OCI-LY3 (cell line): Measurements from ENCODE around the gene GNS.

Source experiments
- H2AFZ ChIP-seq: fragments of 200-600, 300-600 bp; shearing (Covaris generic); 2 replicates; pipeline ENCODE4 v1.6.0; 2014; ENCODE audit warnings: antibody characterized with exemption, low read depth, low read length
- H3K27ac ChIP-seq: fragments of 200-600, 300-600 bp; sonication (generic); 2 replicates; pipeline ENCODE4 v1.5.1; 2014; ENCODE audit warnings: mild to moderate bottlenecking, low read length, moderate library complexity, mixed read lengths
- H3K27me3 ChIP-seq: fragments of 200-600, 300-600 bp; sonication (generic); 2 replicates; pipeline ENCODE4 v1.6.1; 2014; ENCODE audit warnings: low read depth, low read length, mixed read lengths
- H3K36me3 ChIP-seq: fragments of 200-600, 300-600 bp; sonication (generic); replicated peaks from 2 replicates; pipeline ENCODE3; 2014; ENCODE audit warnings: low read depth, low read length, mixed read lengths
- H3K4me1 ChIP-seq: fragments of 300-600, 200-600 bp; sonication (generic); 2 replicates; pipeline ENCODE4 v1.6.1; 2014; ENCODE audit warnings: low read length, mixed read lengths
- H3K4me2 ChIP-seq: fragments of 200-600, 300-600 bp; sonication (generic); 2 replicates; pipeline ENCODE4 v1.6.1; 2014; ENCODE audit warnings: low read length, mixed read lengths
- H3K4me3 ChIP-seq: fragments of 300-600, 200-600 bp; sonication (generic); 2 replicates; pipeline ENCODE4 v1.5.1; 2014; ENCODE audit warnings: antibody characterized with exemption, mild to moderate bottlenecking, low read length, moderate library complexity
- H3K79me2 ChIP-seq: fragments of 300-600, 200-600 bp; shearing (Covaris generic); 2 replicates; pipeline ENCODE4 v1.6.1; 2014; ENCODE audit warnings: mild to moderate bottlenecking, low read length, mixed read lengths
- H3K9ac ChIP-seq: fragments of 300-600, 200-600 bp; shearing (Covaris generic); 2 replicates; pipeline ENCODE4 v1.6.0; 2014; ENCODE audit warnings: mild to moderate bottlenecking, low read length, moderate library complexity
- H3K9me3 ChIP-seq: fragments of 200-600, 300-600 bp; shearing (Covaris generic); 2 replicates; pipeline ENCODE4 v1.6.1; 2014; ENCODE audit warnings: low read length, mixed read lengths; ENCODE audit not compliant: insufficient read depth
- H4K20me1 ChIP-seq: fragments of 200-600, 300-600 bp; sonication (generic); 2 replicates; pipeline ENCODE4 v1.6.1; 2016; ENCODE audit warnings: low read length, mixed read lengths; ENCODE audit not compliant: insufficient read depth
- CTCF ChIP-seq: fragments of 200-600, 300-600 bp; sonication (generic); IDR thresholded peaks from 2 replicates; pipeline ENCODE4 v1.5.1; 2014; ENCODE audit warnings: antibody characterized with exemption, low read length, low read depth
- EZH2phosphoT487 ChIP-seq: fragments of 200-600 bp; shearing (Covaris generic); IDR thresholded peaks from 2 replicates; pipeline ENCODE4 v1.6.1; 2018; ENCODE audit warnings: antibody characterized with exemption, mixed run types, low read depth

The GNS gene

DNA sequence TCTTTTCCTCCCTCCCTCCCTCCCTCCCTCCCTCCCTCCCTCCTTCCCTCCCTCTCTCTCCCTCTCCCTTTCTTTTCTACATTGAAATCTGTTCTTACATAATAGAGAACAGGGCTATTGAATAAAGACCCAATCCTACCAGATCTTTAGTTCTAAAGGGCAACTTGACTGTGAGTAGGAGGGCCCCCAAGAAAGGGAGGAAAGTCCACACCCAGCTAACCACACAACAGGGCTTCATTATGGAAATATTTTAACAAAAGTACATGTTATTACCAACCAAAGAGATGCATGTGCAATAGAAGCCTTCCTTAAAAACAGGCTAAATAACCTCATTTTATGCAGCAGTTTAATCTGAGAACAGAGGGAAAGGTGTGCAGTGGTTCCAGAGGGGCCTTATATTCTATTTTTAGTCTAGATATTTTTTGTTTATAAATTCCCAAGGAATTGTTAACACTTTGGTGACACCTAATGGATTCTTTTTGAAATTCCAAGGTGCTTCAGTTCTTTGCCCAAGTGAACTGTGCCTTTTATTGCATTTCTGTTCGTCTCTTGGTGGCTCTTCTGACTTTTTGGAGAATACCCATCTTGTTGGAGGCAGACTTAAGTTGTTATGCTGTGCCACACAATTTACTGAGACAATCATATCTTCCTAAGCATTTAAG lies 63.0 kb downstream of the GNS start:
- peaks cover 6% of the 10 kb centered on the region for H3K4me1 ChIP-seq
- H3K27ac ChIP-seq = no peak overlapping the region
- TF ChIP-seq CTCF = 0 out of 2 replicates have a peak, but pooled peaks have one; percentile 14
- no peak for TF ChIP-seq EZH2phosphoT487
- no peak overlapping the region for H3K4me3 ChIP-seq
- H3K4me2 ChIP-seq = no peak overlapping the region
- H3K36me3 ChIP-seq = peaks cover 41% of the 10 kb centered on the region
- peaks cover 22% of the 10 kb centered on the region for H3K79me2 ChIP-seq
- H3K27me3 ChIP-seq = no peaks in the 10 kb centered on the region
- no peak overlapping the region for H3K9ac ChIP-seq
- no peaks in the 10 kb centered on the region for H3K9me3 ChIP-seq
- peaks cover 29% of the 10 kb centered on the region for H4K20me1 ChIP-seq
- no peak overlapping the region for H2AFZ ChIP-seq

DNA sequence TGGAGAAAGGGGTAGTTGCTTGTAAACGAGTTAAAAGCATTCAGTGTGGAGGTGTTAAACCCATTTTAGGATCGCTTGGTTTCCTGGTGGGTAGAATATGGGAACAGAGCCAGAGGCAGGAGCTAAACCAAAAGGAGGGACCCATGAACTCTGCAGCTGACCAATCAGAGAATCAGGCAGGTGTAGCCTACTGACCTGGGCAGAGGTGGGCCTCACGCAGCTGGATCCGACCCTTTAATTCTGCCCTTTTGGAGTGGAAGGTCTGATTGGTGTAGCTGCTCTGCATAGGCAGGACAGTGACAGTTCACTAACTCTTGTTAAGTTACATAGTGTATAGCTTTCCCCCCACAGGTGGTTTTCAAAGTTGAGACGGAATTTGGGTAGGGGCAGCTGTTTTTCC lies 63.7 kb downstream of the GNS start:
- peaks cover 6% of the 10 kb centered on the region for H3K4me1 ChIP-seq
- TF ChIP-seq EZH2phosphoT487 (no peak), CTCF (no peak)
- H3K79me2 ChIP-seq = peaks cover 23% of the 10 kb centered on the region
- no peak overlapping the region for H3K27ac ChIP-seq
- H3K4me2 ChIP-seq = no peak overlapping the region
- no peak overlapping the region for H3K9ac ChIP-seq
- H2AFZ ChIP-seq = no peak overlapping the region
- no peaks in the 10 kb centered on the region for H3K9me3 ChIP-seq
- H3K27me3 ChIP-seq = no peaks in the 10 kb centered on the region
- peaks cover 31% of the 10 kb centered on the region for H4K20me1 ChIP-seq
- H3K4me3 ChIP-seq = no peak overlapping the region
- peaks cover 40% of the 10 kb centered on the region for H3K36me3 ChIP-seq

DNA sequence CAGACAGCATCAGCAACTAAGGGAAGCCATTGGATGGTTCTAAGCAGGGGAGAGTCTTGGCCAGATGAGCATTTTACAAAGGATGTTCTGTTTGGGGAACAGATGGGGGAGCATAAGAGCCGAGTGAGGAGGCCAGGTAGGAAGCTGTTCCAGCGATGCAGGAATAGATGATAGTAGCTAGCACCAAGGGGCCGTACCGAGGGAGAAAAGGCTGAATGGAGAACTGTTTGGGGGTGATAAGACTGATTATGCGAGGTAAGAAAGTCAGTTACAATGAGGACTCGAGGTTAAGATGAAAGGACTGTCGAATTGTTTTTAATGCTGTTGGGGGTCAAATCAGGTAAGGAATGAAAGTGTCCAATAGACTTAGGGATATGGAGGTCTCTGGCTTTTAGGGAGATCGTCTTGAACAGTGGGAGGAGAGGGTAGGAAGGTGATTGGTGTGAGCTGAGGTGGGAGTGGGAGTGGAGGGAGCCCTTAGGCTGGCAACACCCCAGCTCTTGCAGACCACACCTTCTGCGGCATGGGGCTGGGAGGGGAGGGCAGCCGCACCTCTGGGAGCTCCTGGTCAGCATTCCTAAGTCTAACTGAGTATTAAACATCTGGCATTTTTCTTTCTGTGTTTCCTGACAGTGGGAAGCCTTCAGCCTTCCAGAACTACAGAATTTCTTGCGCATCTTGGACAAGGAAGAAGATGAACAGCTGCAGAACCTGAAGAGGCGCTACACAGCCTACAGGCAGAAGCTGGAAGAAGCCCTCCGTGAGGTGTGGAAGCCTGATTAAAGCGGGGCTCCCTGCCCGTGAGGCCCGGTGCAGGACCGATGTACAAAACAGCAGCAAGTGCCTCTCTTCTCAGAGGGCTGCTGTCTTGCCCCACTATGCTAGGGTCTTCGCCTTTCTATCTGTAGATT lies 64.8 kb downstream of the GNS start:
- Histone ChIP-seq H3K9ac (no peak overlapping the region), H3K27me3 (no peaks in the 10 kb centered on the region), H3K4me2 (no peak overlapping the region), H3K4me1 (peaks cover 6% of the 10 kb centered on the region), H3K9me3 (no peaks in the 10 kb centered on the region), H2AFZ (no peak overlapping the region), H3K27ac (no peak overlapping the region), H3K79me2 (peaks cover 35% of the 10 kb centered on the region), H3K4me3 (no peak overlapping the region), H4K20me1 (peaks cover 35% of the 10 kb centered on the region), H3K36me3 (peaks cover 37% of the 10 kb centered on the region)
- TF ChIP-seq CTCF = no peak
- TF ChIP-seq EZH2phosphoT487 = no peak
